NCI-H2196 (cell line): ENCODE results near the gene R3HDM2.

Experiments used
- DNase-seq: peaks from one replicate; lab custom pipeline; 2025; ENCODE audit not compliant: unreplicated experiment; lab: John Stamatoyannopoulos, UW

Gene R3HDM2

DNA sequence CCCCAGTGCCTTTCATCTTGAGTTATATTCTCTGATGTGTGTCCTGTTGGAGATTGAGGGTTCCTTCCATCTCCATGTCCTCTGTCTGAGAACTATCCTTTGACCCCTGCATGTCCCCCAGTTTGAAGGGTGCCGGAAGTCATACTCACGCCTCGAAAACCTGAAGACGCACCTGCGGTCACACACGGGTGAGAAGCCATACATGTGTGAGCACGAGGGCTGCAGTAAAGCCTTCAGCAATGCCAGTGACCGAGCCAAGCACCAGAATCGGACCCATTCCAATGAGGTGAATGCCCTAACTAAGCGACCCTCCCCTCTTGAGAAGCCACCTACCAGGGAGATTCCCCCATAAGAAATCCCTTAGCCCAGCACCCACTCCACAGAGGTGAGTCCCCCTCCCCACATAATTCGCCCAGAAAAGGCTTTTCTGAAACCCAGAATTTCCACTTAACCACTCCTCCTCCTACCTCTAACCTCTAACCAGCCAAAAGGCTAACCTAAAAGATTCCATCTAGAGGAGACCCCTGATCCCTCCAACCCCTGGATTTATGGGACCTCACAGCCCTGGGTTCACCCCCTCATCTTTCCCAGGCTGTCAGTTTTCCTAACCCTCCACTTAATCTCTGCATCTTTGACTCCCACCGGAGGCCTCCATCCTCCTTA is 36.5 kb upstream of the R3HDM2 start:
- no peak for DNase-seq

GRCh38 chr12:57465747-57466505 is 35.1 kb upstream of the R3HDM2 start:
- DNase-seq: no peak

DNA sequence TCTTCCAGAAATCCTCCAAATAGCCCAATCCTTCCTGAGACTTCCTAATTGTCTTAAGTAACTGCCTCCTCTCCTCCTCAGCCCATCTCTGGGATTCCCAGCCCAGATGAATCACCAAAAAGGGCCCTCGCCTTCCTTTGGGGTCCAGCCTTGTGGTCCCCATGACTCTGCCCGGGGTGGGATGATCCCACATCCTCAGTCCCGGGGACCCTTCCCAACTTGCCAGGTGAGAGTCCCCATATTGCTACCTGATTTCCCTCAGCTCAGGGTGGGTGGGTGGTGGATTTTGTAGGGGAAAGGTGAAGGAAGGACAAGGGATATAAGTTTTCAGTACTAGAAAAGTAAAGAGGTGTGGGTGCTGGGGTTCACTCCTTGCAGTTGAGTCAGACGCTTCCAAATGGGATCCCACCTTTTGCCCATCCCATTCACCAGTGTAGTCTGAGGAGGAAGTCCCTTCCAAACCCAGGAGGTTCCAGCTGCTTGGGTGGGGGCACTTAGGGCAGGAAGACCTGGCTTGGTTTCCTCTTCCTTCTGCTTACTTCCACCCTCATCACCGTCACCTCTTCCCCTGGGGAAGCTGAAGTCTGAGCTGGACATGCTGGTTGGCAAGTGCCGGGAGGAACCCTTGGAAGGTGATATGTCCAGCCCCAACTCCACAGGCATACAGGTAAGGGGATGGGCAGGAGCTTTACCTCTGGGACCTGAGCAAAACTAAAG is 34.3 kb upstream of the R3HDM2 start:
- DNase-seq: no peak

DNA sequence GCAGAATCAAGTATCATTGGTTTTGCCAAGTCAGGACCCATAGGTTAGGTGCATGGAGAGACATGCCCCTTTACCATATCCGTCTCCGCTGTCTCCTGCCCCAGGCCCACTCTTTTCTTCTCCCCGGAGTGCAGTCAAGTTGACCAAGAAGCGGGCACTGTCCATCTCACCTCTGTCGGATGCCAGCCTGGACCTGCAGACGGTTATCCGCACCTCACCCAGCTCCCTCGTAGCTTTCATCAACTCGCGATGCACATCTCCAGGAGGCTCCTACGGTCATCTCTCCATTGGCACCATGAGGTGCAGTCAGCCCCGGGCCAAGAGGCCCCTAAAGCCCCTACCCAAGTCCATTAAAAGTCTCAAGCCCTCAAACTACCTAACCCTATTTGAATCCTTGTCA is 33.7 kb upstream of the R3HDM2 start:
- no peak for DNase-seq

DNA sequence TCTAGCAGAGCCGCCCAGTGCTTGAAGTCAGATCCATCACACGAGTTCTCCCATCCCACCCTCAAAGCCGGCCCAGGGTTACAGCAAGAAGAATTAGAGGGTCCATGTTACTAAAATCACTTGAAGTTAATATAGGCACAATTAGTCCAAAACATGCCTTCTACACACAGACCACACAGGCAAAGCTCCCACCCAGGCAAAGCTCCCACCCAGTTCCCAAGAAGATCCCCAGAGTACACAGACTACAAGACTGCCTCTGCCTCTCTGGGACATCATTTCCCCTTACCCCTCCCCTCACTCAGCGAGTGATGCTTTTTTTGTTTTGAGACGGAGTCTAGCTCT is 32.0 kb upstream of the R3HDM2 start:
- DNase-seq: no peak

GRCh38 chr12:57462251-57462911 is 31.5 kb upstream of the R3HDM2 start:
- peak; percentile 90 for DNase-seq

DNA sequence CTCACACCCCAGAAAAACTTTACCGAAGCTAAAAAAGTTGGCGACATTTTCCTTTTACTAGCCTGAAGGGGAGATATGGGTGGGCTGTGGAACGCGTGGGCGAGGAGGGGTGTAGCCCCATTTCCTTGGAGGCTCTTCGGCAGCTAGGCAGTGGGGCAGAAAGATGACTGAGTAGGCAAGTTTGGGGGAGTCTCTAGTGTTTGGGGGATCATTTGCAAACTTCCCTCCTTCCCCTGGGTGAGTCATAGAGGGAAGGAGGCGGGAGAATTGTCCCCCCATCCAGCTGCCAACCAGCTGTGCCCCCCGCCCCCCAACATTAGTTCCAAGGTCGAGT is 31.0 kb upstream of the R3HDM2 start:
- no peak for DNase-seq

- no peak for DNase-seq
These were observed 30.6 kb upstream of the R3HDM2 start for GRCh38 chr12:57461276-57461916.

GRCh38 chr12:57460841-57461275 is 30.0 kb upstream of the R3HDM2 start:
- DNase-seq: no peak

- no peak for DNase-seq
These were observed 29.6 kb upstream of the R3HDM2 start for GRCh38 chr12:57460468-57460784.

DNA sequence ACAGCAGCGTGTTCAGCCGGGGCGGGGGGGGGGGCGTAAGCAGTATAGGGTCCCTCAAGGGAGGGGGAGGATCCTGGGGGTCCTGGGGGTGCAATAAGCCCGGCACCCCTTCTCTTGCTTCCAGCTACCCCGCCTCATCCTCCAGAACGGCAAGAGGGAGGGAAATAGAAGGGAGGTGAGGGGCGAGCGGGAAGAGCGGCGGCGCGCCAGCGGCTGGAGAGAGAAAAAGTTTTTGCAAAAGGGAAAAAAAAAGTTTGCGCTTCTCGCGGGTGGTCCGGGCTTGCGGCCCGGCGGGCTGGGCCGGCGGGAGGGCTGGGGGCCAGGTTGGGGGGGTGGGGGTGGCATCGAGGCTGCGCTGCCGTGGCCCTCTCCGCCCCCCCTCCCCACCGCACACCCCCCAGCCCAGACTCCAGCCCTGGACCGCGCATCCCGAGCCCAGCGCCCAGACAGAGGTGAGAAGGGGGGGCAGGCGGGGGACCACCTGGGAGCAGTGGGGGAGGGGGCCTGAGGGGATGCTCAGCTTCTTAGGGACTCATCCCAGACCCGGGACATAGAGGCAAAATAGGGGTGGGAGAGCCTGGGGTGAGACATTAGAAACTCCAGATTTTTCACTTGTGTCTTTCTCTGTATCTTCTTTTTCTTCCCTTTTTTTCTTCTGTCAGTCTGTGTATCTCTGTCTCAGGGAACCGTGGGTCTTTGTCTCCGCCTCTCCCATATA is 29.1 kb upstream of the R3HDM2 start, which contains the start of gene GLI1:
GLI1 (plus strand) TSS at position 36 of the 718 bp plus-strand sequence. CDS start 3,907 bp downstream, outside the sequence.
- DNase-seq: peak; percentile 53

DNA sequence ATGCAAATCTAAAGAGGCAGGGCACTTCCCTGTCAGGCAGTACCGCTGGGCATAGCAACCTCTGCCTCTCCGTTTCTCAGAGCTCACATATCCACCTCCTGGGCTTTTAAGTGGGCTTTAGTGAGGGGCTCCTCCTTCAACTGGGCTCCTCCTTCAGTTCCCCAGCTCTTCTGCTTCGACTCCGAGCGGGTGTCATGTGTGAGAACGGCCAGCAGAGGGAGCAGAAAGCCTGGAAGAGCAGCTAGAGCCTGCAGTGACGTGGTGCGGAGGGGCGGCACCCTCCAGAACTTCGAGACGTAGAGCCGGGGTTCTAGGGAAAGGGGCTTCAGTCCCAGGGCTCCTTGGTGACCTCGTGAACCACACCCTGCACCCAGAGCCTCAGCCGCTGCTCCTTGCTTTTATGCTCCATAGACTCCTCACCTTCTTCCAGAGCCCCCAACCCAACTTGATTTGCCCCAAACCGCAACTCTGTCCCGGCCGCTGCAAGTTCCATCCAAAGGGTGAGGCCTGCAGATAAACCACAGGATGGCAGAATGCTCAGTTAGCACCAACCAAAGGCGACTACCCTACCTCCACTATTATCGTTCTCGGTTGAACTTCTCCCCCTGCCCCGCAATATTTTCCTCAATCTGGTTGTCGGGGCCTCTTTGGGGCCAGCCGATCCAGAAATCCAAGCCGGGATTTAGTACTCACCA is 28.4 kb upstream of the R3HDM2 start:
- DNase-seq: peak; percentile 92

- no peak for DNase-seq
These were observed 27.8 kb upstream of the R3HDM2 start for GRCh38 chr12:57458665-57459054.

GRCh38 chr12:57456737-57457490 is 26.1 kb upstream of the R3HDM2 start:
- DNase-seq: no peak

DNA sequence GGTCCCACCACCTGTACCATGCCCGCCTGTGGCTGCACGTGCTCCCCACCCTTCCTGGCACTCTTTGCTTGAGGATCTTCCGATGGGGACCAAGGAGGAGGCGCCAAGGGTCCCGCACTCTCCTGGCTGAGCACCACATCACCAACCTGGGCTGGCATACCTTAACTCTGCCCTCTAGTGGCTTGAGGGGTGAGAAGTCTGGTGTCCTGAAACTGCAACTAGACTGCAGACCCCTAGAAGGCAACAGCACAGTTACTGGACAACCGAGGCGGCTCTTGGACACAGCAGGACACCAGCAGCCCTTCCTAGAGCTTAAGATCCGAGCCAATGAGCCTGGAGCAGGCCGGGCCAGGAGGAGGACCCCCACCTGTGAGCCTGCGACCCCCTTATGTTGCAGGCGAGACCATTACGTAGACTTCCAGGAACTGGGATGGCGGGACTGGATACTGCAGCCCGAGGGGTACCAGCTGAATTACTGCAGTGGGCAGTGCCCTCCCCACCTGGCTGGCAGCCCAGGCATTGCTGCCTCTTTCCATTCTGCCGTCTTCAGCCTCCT is 25.4 kb upstream of the R3HDM2 start:
- DNase-seq: peak; percentile 46

DNA sequence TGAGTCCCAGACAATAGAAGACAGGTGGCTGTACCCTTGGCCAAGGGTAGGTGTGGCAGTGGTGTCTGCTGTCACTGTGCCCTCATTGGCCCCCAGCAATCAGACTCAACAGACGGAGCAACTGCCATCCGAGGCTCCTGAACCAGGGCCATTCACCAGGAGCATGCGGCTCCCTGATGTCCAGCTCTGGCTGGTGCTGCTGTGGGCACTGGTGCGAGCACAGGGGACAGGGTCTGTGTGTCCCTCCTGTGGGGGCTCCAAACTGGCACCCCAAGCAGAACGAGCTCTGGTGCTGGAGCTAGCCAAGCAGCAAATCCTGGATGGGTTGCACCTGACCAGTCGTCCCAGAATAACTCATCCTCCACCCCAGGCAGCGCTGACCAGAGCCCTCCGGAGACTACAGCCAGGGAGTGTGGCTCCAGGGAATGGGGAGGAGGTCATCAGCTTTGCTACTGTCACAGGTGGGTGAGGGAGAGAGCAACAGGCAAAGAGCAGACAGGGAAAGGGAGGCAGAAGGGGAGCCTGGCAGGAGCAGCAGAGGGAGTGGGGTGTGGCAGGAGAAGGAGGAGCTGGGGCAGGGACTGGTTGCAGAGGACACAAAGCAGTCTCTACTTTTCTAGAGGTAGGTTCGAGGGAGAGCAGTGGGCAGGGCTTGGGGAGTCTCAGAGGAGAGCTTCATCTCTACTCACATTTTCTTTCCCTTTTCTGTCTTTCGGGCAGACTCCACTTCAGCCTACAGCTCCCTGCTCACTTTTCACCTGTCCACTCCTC is 24.7 kb upstream of the R3HDM2 start:
- DNase-seq: no peak

DNA sequence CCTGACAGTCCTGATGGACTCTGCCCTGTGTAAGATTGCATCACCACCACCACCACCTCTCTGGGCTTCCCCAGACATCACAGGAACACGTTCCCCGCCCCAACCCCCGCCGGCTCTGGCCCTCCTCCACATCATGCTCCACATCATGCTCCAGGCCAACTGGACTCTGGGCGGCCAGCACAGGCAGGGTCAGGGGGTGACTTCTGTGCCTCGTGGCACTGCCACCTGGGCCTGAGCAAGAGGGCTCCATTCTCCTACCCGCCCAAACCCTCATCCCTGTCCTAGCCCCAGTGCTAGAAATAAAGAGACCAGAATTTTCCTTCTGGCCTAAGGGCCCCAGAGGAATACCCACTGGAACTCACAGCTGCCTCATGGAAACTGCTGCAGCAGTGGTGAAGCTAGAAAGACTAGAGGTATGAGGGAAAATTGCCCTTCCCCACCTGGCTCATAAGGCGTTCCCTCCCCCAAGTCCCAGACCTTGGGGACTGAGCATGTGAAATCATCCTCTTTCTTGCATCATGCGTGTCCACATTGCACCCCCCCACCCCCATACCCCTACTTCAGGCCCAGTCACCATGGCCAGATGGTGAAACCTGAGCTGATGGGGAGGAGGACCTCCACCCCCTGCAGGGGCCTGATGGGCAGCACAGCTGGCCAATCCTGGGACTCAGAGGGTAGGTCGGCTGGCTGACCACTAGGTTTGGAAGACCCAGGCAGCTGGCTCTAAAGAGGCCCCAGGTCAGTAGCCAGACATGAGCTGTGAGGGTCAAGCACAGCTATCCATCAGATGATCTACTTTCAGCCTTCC is 23.9 kb upstream of the R3HDM2 start, which contains the start of gene INHBE:
INHBE (plus strand) TSS at position 742 of the 808 bp plus-strand sequence. CDS start 230 bp downstream, outside the sequence.
- DNase-seq: peak; percentile 75
